WERI-Rb-1 (cell line): Measurements from ENCODE around the gene GJA10.

Experiments used
- DNase-seq: peaks from one replicate; pipeline ENCODE4 v3.0.0-alpha.2; 2020
- H3K27ac ChIP-seq: fragments of 250-450 bp; sonication (Bioruptor Pico); 2 replicates; pipeline ENCODE4 v1.5.1; 2020; ENCODE audit warnings: mild to moderate bottlenecking, moderate library complexity
- H3K27me3 ChIP-seq: fragments of 250-450 bp; sonication (Bioruptor Pico); 2 replicates; pipeline ENCODE4 v1.5.1; 2021; ENCODE audit warnings: mild to moderate bottlenecking, low read depth, moderate library complexity; ENCODE audit not compliant: insufficient read depth, severe bottlenecking
- H3K36me3 ChIP-seq: fragments of 250-450 bp; sonication (Bioruptor Pico); 2 replicates; pipeline ENCODE4 v1.5.1; 2020; ENCODE audit warnings: mild to moderate bottlenecking, moderate library complexity
- H3K4me3 ChIP-seq: 2 replicates; pipeline ENCODE4 v1.5.1; 2011; ENCODE audit warnings: low read depth, mild to moderate bottlenecking, control low read depth, low read length
- H3K9me3 ChIP-seq: fragments of 250-450 bp; sonication (Bioruptor Pico); 2 replicates; pipeline ENCODE4 v1.5.1; 2021; ENCODE audit warnings: mild to moderate bottlenecking, moderate library complexity; ENCODE audit not compliant: severe bottlenecking
- TF ChIP-seq, protein P1 (sequence below): IDR thresholded peaks from 2 replicates; pipeline ENCODE4 v1.5.1; 2011; ENCODE audit warnings: low read depth, mild to moderate bottlenecking, control low read depth, inconsistent platforms, low read length

GJA10 gene

DNA sequence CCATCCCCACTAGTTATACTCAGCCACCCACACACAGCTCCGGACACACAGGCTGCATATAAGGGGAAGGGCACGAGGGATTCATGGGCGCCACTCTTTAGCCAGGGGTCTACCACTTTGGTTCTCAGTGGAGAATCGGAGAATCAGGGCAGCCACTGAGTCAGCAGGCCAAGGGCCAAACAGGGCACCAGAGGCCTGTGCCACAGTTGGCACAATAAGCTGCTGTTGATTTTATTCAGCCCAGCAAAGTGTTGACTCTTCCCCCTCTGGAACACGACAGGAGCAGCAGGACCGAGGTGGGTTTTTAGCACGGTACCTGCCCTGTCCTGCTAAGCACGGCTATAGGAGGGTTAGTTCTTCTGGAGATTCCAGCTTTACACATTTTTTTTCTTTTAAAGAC lies 48.3 kb downstream of the GJA10 start:
- no peaks in the 10 kb centered on the region for H3K9me3 ChIP-seq
- H3K27ac ChIP-seq = no peak overlapping the region
- no peaks in the 10 kb centered on the region for H3K36me3 ChIP-seq
- TF ChIP-seq, protein P1, sequence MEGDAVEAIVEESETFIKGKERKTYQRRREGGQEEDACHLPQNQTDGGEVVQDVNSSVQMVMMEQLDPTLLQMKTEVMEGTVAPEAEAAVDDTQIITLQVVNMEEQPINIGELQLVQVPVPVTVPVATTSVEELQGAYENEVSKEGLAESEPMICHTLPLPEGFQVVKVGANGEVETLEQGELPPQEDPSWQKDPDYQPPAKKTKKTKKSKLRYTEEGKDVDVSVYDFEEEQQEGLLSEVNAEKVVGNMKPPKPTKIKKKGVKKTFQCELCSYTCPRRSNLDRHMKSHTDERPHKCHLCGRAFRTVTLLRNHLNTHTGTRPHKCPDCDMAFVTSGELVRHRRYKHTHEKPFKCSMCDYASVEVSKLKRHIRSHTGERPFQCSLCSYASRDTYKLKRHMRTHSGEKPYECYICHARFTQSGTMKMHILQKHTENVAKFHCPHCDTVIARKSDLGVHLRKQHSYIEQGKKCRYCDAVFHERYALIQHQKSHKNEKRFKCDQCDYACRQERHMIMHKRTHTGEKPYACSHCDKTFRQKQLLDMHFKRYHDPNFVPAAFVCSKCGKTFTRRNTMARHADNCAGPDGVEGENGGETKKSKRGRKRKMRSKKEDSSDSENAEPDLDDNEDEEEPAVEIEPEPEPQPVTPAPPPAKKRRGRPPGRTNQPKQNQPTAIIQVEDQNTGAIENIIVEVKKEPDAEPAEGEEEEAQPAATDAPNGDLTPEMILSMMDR = no peak
- DNase-seq = no peak
- H3K4me3 ChIP-seq = no peak overlapping the region
- H3K27me3 ChIP-seq = no peaks in the 10 kb centered on the region

DNA sequence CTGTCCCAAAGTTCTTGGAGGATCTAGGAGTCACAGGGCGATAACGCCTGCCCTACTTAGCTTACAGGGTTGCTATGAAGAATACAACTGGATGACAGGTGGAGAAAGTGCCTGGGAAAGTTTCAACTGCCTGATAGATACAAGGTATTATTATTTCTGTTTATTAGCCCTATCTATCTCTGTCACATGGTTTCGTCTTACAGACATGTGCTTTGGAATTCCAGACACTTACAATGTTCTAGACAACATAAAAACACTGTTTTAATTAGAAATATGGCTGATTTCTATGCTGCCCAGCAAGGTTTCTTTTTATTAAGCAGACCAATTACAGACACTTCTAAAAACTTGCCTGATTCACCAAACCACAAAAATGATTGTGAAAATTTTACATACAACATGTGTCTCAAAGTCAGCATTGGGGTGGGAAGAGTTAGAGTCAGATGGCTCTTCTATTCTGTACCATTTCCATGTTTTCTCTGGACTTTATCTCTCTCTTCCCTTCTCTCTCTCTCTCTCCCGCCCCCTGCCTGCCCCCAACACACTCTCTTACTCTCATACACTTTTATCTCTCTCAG lies 50.0 kb downstream of the GJA10 start:
- TF ChIP-seq, protein P1 = no peak
- no peak for DNase-seq
- Histone ChIP-seq H3K27ac (no peak overlapping the region), H3K27me3 (no peaks in the 10 kb centered on the region), H3K4me3 (no peak overlapping the region), H3K9me3 (no peaks in the 10 kb centered on the region), H3K36me3 (no peaks in the 10 kb centered on the region)

DNA sequence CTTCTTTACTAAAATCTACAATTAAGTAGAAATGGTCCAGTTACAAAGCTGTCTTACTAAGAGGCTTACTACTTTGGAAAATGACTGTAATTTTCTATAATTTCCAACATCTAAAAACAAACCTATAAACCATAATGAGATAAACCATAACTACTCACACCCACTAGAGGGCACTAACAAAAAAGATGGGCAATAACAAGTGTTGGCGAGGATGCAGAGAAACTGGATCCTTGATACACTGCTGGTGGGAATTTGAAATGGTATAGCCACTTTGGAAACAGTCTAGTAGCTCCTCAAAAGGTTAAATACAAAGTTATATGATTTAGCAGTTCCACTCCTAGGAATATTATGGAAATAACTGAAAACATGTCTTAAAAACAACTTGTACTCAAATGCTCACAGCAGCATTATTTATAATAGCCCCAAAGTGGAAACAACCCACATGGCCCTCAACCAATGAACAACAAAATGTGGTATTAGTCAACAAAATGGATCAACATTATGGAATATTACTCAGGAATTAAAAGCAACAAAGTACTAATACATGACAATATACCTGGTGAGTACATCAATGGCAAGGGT lies 50.6 kb downstream of the GJA10 start:
- no peaks in the 10 kb centered on the region; the same call in 1 of the 2 replicates for H3K36me3 ChIP-seq
- H3K4me3 ChIP-seq = no peak overlapping the region
- TF ChIP-seq, protein P1 = 0 out of 2 replicates have a peak, but pooled peaks have one; percentile 11
- no peaks in the 10 kb centered on the region for H3K9me3 ChIP-seq
- H3K27ac ChIP-seq = no peak overlapping the region
- no peak for DNase-seq
- no peaks in the 10 kb centered on the region for H3K27me3 ChIP-seq
